BLaER1 treated with 17β-estradiol and CSF1 and Interleukin-3, amounts not matched to agents 10 nM and 100 nM (cell line): ENCODE results near the gene DDT.
"Not testable (repeated sequence)": the region's sequence is repeated elsewhere in the genome, so short reads cannot be mapped to it uniquely, and the experiment has no call there.

Source experiments
- H3K27ac ChIP-seq, 11 experiments: shearing (Covaris generic); formaldehyde crosslinking; 2 replicates each; pipeline ENCODE4 v1.8.1; 2022
- H3K27me3 ChIP-seq, 11 experiments: shearing (Covaris generic); formaldehyde crosslinking; 2 replicates each; pipeline ENCODE4 v1.8.1; 2022
- H3K36me3 ChIP-seq, 11 experiments: shearing (Covaris generic); formaldehyde crosslinking; 2 replicates each; pipeline ENCODE4 v1.8.1; 2022
- H3K4me1 ChIP-seq, 10 experiments: shearing (Covaris generic); formaldehyde crosslinking; 2 replicates each; pipeline ENCODE4 v1.8.1; 2022
- H3K4me2 ChIP-seq, 11 experiments: shearing (Covaris generic); formaldehyde crosslinking; 2 replicates each; pipeline ENCODE4 v1.8.1; 2022
- H3K4me3 ChIP-seq, 10 experiments: shearing (Covaris generic); formaldehyde crosslinking; 2 replicates each; pipeline ENCODE4 v1.8.1; 2022
- H3K9ac ChIP-seq, 11 experiments: shearing (Covaris generic); formaldehyde crosslinking; 2 replicates each; pipeline ENCODE4 v1.8.1; 2022
- H3K9me3 ChIP-seq, 11 experiments: shearing (Covaris generic); formaldehyde crosslinking; replicated peaks in 1 of 11; 2 replicates each; pipeline ENCODE4 v1.8.1; 2022
- H4K20me1 ChIP-seq, 11 experiments: shearing (Covaris generic); formaldehyde crosslinking; 2 replicates each; pipeline ENCODE4 v1.8.1; 2022
- Cebpa-rat ChIP-seq, 11 experiments: shearing (Covaris generic); IDR thresholded peaks; 2 replicates each; pipeline ENCODE4 v1.8.1; 2022

DDT gene

DNA sequence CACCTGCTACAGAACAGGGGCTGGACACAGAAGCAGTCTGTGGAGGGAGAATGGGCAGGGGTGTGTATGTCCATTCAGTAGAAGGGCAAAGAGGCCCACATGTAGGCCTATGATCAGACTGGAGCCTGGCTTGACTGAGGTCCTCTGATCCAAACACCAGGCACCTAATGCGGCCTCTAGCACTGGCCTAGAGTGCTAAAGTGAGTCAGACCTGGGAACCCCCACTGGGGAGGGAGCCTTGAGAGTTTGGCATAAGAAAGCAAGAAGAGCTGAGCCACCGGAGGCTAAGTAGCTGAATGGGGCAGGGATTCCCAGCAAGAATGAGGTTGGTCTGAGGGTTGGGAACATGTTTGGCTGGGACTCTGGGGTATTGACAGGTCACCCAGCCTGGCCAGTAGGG lies 22.9 kb downstream of the DDT start:
- not testable (repeated sequence) for H3K27ac ChIP-seq, H3K9ac ChIP-seq, H3K4me1 ChIP-seq, H3K4me2 ChIP-seq, H3K4me3 ChIP-seq, H3K9me3 ChIP-seq, H3K27me3 ChIP-seq, H4K20me1 ChIP-seq, H3K36me3 ChIP-seq

- not testable (repeated sequence) for H3K4me1 ChIP-seq, H3K4me3 ChIP-seq, H3K36me3 ChIP-seq, H3K27ac ChIP-seq, H3K27me3 ChIP-seq, H3K9me3 ChIP-seq, H3K4me2 ChIP-seq, H3K9ac ChIP-seq, H4K20me1 ChIP-seq
These were observed 24.5 kb downstream of the DDT start for GRCh38 chr22:23949764-23950163.

DNA sequence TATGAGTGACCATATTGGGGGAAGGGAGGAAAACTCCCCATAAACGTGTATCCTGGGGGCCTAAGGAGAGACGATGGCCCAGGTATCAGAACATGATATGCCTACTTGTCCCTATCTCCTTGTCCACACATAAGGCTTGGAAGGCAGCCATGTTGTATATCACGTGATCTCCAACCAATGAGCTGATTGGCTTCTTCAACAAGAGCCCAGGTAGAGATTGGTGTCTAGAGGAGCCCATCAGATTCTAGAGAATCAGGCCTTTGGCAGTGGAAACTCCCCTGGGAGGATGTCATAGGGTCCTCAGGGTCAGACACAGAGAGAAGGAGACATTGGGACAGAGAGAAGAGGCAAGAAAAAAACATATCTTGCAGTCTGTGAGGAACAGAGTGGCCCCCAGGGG lies 26.9 kb downstream of the DDT start:
- not testable (repeated sequence) for H3K4me3 ChIP-seq, H4K20me1 ChIP-seq, H3K27ac ChIP-seq, H3K9ac ChIP-seq, H3K36me3 ChIP-seq, H3K4me1 ChIP-seq, H3K4me2 ChIP-seq, H3K27me3 ChIP-seq, H3K9me3 ChIP-seq

- H3K4me2 ChIP-seq, H3K9ac ChIP-seq, H3K27ac ChIP-seq, H3K27me3 ChIP-seq, H4K20me1 ChIP-seq, H3K9me3 ChIP-seq, H3K4me3 ChIP-seq, H3K36me3 ChIP-seq: not testable (repeated sequence)
- peaks cover 0 to 11% (median 2%) of the 10 kb centered on the region in 10 experiments; a peak in 9 of 20 replicates for H3K4me1 ChIP-seq
These were observed 34.1 kb downstream of the DDT start for GRCh38 chr22:23940166-23940565.

GRCh38 chr22:23939017-23939357 lies 35.3 kb downstream of the DDT start:
- no peaks in the 10 kb centered on the region for H3K27me3 ChIP-seq
- no peak overlapping the region for H3K27ac ChIP-seq
- no peaks in the 10 kb centered on the region for H4K20me1 ChIP-seq
- H3K9me3 ChIP-seq, result no peaks in the 10 kb centered on the region; a peak in 2 of 22 replicates
- no peak for TF ChIP-seq Cebpa-rat (IDR thresholded peaks at IDR 0.05)
- no peaks in the 10 kb centered on the region for H3K36me3 ChIP-seq
- H3K4me3 ChIP-seq, result no peak overlapping the region
- peaks cover 0 to 11% (median 2%) of the 10 kb centered on the region in 10 experiments; a peak in 9 of 20 replicates for H3K4me1 ChIP-seq
- no peak overlapping the region for H3K9ac ChIP-seq
- H3K4me2 ChIP-seq, result peak overlapping the region in 5 of 11 experiments; percentile 1 to 35 (median 21); a peak in 7 of 22 replicates

- H3K27me3 ChIP-seq, result no peaks in the 10 kb centered on the region
- no peak overlapping the region for H3K27ac ChIP-seq
- no peaks in the 10 kb centered on the region for H3K36me3 ChIP-seq
- H4K20me1 ChIP-seq, result no peaks in the 10 kb centered on the region
- no peak overlapping the region for H3K4me3 ChIP-seq
- TF ChIP-seq Cebpa-rat (IDR thresholded peaks at IDR 0.05), result no peak
- no peaks in the 10 kb centered on the region; a peak in 2 of 22 replicates for H3K9me3 ChIP-seq
- no peak overlapping the region for H3K9ac ChIP-seq
- peak overlapping the region in 5 of 11 experiments; percentile 1 to 35 (median 21); a peak in 7 of 22 replicates for H3K4me2 ChIP-seq
- peaks cover 0 to 11% (median 2%) of the 10 kb centered on the region in 10 experiments; a peak in 9 of 20 replicates for H3K4me1 ChIP-seq
These were observed 35.8 kb downstream of the DDT start for GRCh38 chr22:23938328-23939016.

GRCh38 chr22:23926561-23926960 lies 47.7 kb downstream of the DDT start:
- no peaks in the 10 kb centered on the region for H4K20me1 ChIP-seq
- peaks cover 0 to 12% (median 9%) of the 10 kb centered on the region in 10 experiments; a peak in 16 of 20 replicates for H3K4me1 ChIP-seq
- H3K36me3 ChIP-seq, result 0 out of 22 replicates have a peak, but pooled peaks cover 0 to 4% (median 0%) of the 10 kb centered on the region in 11 experiments
- H3K4me2 ChIP-seq, result no peak overlapping the region
- no peak for TF ChIP-seq Cebpa-rat (IDR thresholded peaks at IDR 0.05)
- H3K9ac ChIP-seq, result no peak overlapping the region
- H3K4me3 ChIP-seq, result no peak overlapping the region
- H3K9me3 ChIP-seq, result peaks cover 46 to 82% (median 60%) of the 10 kb centered on the region in 11 experiments
- no peak overlapping the region for H3K27ac ChIP-seq
- H3K27me3 ChIP-seq, result no peaks in the 10 kb centered on the region; a peak in 1 of 22 replicates

- no peak overlapping the region for H3K4me2 ChIP-seq
These were observed 49.1 kb downstream of the DDT start for GRCh38 chr22:23925020-23925606.

GRCh38 chr22:23922921-23923320 lies 51.3 kb downstream of the DDT start:
- H3K27ac ChIP-seq, result no peak overlapping the region
- H3K4me3 ChIP-seq, result no peak overlapping the region
- H4K20me1 ChIP-seq, result no peaks in the 10 kb centered on the region
- peak overlapping the region; percentile 10 to 64 (median 50); a peak in 18 of 22 replicates for H3K4me2 ChIP-seq
- H3K27me3 ChIP-seq, result no peaks in the 10 kb centered on the region; a peak in 1 of 22 replicates
- H3K9ac ChIP-seq, result no peak overlapping the region
- H3K36me3 ChIP-seq, result 0 out of 22 replicates have a peak, but pooled peaks cover 0 to 4% (median 0%) of the 10 kb centered on the region in 11 experiments
- TF ChIP-seq Cebpa-rat (IDR thresholded peaks at IDR 0.05), result peak in 1 of 11 experiments; percentile 4; a peak in 1 of 22 replicates
- peaks cover 33 to 49% (median 40%) of the 10 kb centered on the region in 11 experiments for H3K9me3 ChIP-seq
- peaks cover 0 to 16% (median 10%) of the 10 kb centered on the region in 10 experiments; a peak in 16 of 20 replicates for H3K4me1 ChIP-seq

More at GRCh38 chr22:23925020-23925606, 49.1 kb downstream of the DDT start:
- Histone ChIP-seq H3K9me3 (peaks cover 36 to 69% (median 51%) of the 10 kb centered on the region in 11 experiments), H3K36me3 (0 out of 22 replicates have a peak, but pooled peaks cover 0 to 4% (median 0%) of the 10 kb centered on the region in 11 experiments), H3K4me3 (no peak overlapping the region), H3K27me3 (no peaks in the 10 kb centered on the region; a peak in 1 of 22 replicates), H3K4me1 (peaks cover 0 to 12% (median 9%) of the 10 kb centered on the region in 10 experiments; a peak in 16 of 20 replicates), H3K27ac (no peak overlapping the region), H3K9ac (no peak overlapping the region), H4K20me1 (no peaks in the 10 kb centered on the region)
- TF ChIP-seq Cebpa-rat (IDR thresholded peaks at IDR 0.05), result no peak

- H3K27ac ChIP-seq, H3K36me3 ChIP-seq, H3K27me3 ChIP-seq, H3K4me3 ChIP-seq, H3K9ac ChIP-seq, H4K20me1 ChIP-seq, H3K4me2 ChIP-seq: not testable (repeated sequence)
- peaks cover 0 to 16% (median 10%) of the 10 kb centered on the region in 10 experiments; a peak in 16 of 20 replicates for H3K4me1 ChIP-seq
- H3K9me3 ChIP-seq, result peaks cover 31 to 42% (median 35%) of the 10 kb centered on the region in 11 experiments
These were observed 52.5 kb downstream of the DDT start for GRCh38 chr22:23921586-23922201.
